A549 (cell line): Measurements from ENCODE around the gene PTPN6. TPM values are rescaled to one million over a fixed set of nuclear protein-coding genes. Genes with fewer than 3 reads are reported as not detected.

Source experiments
- ATAC-seq, 2 experiments: fragments of 200-7000 bp in 1 of 2; fragments of >200 bp in 1 of 2; cut with Nextera tagmentation in 1 of 2; cut with Tn5 transposase in 1 of 2; 3 replicates each; pipeline versions ENCODE4 v1.8.0 to v1.9.1; 2018 to 2020; ENCODE audit warnings: mild to moderate bottlenecking in 1 of 2, moderate library complexity in 1 of 2
- CTCF ChIA-PET: fragments of 300-600 bp; sonication (Branson Sonifier 250); formaldehyde crosslinking; extraction: SDS; loops from one replicate; lab custom pipeline; 2021; ENCODE audit warnings: antibody characterized with exemption, inconsistent platforms; lab: Yijun Ruan, JAX
- POLR2A ChIA-PET: fragments of 350-600 bp; formaldehyde crosslinking; extraction: SDS; loops from one replicate; lab custom pipeline; 2021; ENCODE audit warnings: antibody characterized with exemption, inconsistent platforms; lab: Yijun Ruan, JAX
- DNase-seq, 2 experiments: peaks; one replicate each; pipeline versions ENCODE4 v3.0.0 to v3.0.0-alpha.2; 2011 to 2016; ENCODE audit warnings: low read depth in 1 of 2, low spot score in 1 of 2
- FAIRE-seq: peaks from 2 replicates; lab custom pipeline; 2011; peaks lifted over from hg19 to GRCh38; lab: Jason Lieb, UNC
- H3K27ac ChIP-seq, 2 experiments: fragments of >200 bp; sonication (Bioruptor Twin); formaldehyde crosslinking; 3 replicates each; pipeline ENCODE4 v1.5.1; 2016 to 2017
- H3K4me1 ChIP-seq: fragments of >200 bp; sonication (Bioruptor Twin); formaldehyde crosslinking; 3 replicates; pipeline ENCODE4 v1.6.1; 2016
- H3K4me2 ChIP-seq: fragments of >200 bp; sonication (Bioruptor Twin); formaldehyde crosslinking; 3 replicates; pipeline ENCODE4 v1.6.1; 2016
- H3K4me3 ChIP-seq: fragments of >200 bp; sonication (Bioruptor Twin); formaldehyde crosslinking; 3 replicates; pipeline ENCODE4 v1.5.1; 2016
- H3K9me3 ChIP-seq: fragments of >200 bp; sonication (Bioruptor Twin); formaldehyde crosslinking; 3 replicates; pipeline ENCODE4 v1.6.1; 2016
- CBX2 ChIP-seq: fragments of 200-600 bp; sonication (generic); IDR thresholded peaks from 2 replicates; pipeline ENCODE4 v1.6.1; 2016; ENCODE audit warnings: low read depth, mild to moderate bottlenecking, borderline replicate concordance
- CBX8 ChIP-seq: fragments of 200-600 bp; sonication (generic); IDR thresholded peaks from 2 replicates; pipeline ENCODE4 v1.6.1; 2016
- CEBPB ChIP-seq, 2 experiments: fragments of >200 bp in 1 of 2; sonication (Bioruptor Twin) in 1 of 2; formaldehyde crosslinking in 1 of 2; IDR thresholded peaks; 2 replicates each; pipeline ENCODE4 v1.6.1; 2012 to 2016
- EHMT2 ChIP-seq: fragments of 200-600 bp; sonication (generic); IDR thresholded peaks from 2 replicates; pipeline ENCODE4 v1.6.1; 2016; ENCODE audit warnings: antibody characterized with exemption, low read depth, mild to moderate bottlenecking, moderate library complexity
- ESRRA ChIP-seq: fragments of 150-350 bp; IDR thresholded peaks from 2 replicates; pipeline ENCODE4 v1.6.1; 2014; ENCODE audit warnings: mild to moderate bottlenecking, low read length, borderline replicate concordance
- FOSB ChIP-seq: fragments of 250-450 bp; sonication (Bioruptor Pico); IDR thresholded peaks from 2 replicates; pipeline ENCODE4 v1.5.0; 2020; ENCODE audit warnings: mild to moderate bottlenecking, moderate library complexity
- FOXS1 ChIP-seq: fragments of 250-450 bp; sonication (Bioruptor Pico); IDR thresholded peaks from 2 replicates; pipeline ENCODE4 v1.5.0; 2020; ENCODE audit warnings: mild to moderate bottlenecking, moderate library complexity
- HDAC2 ChIP-seq: fragments of 200-600 bp; sonication (generic); IDR thresholded peaks from 2 replicates; pipeline ENCODE4 v1.6.1; 2016
- HMGXB4 ChIP-seq: fragments of 250-450 bp; sonication (Bioruptor Pico); IDR thresholded peaks from 2 replicates; pipeline ENCODE4 v1.5.0; 2021; ENCODE audit warnings: mild to moderate bottlenecking, moderate library complexity, borderline replicate concordance
- HOXB5 ChIP-seq: fragments of 250-450 bp; sonication (Bioruptor Pico); IDR thresholded peaks from 2 replicates; pipeline ENCODE4 v1.5.0; 2020; ENCODE audit warnings: mild to moderate bottlenecking, moderate library complexity
- JUN ChIP-seq, 2 experiments: fragments of >200 bp; sonication (Bioruptor Twin); formaldehyde crosslinking; IDR thresholded peaks; 2 replicates in 1 of 2; 3 replicates in 1 of 2; pipeline ENCODE4 v1.6.1; 2016 to 2017
- MAX ChIP-seq: IDR thresholded peaks from 2 replicates; pipeline ENCODE4 v1.6.1; 2012
- MAZ ChIP-seq: fragments of 150-350 bp; IDR thresholded peaks from 2 replicates; pipeline ENCODE4 v1.6.1; 2014; ENCODE audit warnings: antibody characterized with exemption, low read depth, low read length, borderline replicate concordance
- NR3C1 ChIP-seq: fragments of >200 bp; sonication (Bioruptor Twin); formaldehyde crosslinking; IDR thresholded peaks from 3 replicates; pipeline ENCODE4 v1.6.1; 2017
- POLR2AphosphoS2 ChIP-seq: conservative IDR thresholded peaks from 2 replicates; pipeline ENCODE4 v1.6.1; 2012; ENCODE audit warnings: low read length, improper control_type of control experiment, inconsistent platforms
- RARB ChIP-seq: fragments of 250-450 bp; sonication (Bioruptor Pico); IDR thresholded peaks from 2 replicates; pipeline ENCODE4 v1.8.0; 2021; ENCODE audit warnings: mild to moderate bottlenecking, moderate library complexity
- REST ChIP-seq: fragments of 200-600 bp; sonication (generic); IDR thresholded peaks from 2 replicates; pipeline ENCODE4 v1.6.1; 2016; ENCODE audit warnings: antibody characterized with exemption, mild to moderate bottlenecking, moderate library complexity
- SMC3 ChIP-seq: fragments of >200 bp; sonication (Bioruptor Twin); formaldehyde crosslinking; IDR thresholded peaks from 3 replicates; pipeline ENCODE4 v1.6.1; 2018; ENCODE audit warnings: inconsistent platforms
- SREBF2 ChIP-seq: fragments of 450-650 bp; IDR thresholded peaks from 2 replicates; pipeline ENCODE4 v1.6.1; 2014; ENCODE audit warnings: mild to moderate bottlenecking, moderate library complexity
- TP53 ChIP-seq: fragments of 250-450 bp; sonication (Bioruptor Pico); IDR thresholded peaks from 2 replicates; pipeline ENCODE4 v1.5.0; 2021; ENCODE audit warnings: mild to moderate bottlenecking, moderate library complexity
- USF2 ChIP-seq: fragments of 450-650 bp; IDR thresholded peaks from 2 replicates; pipeline ENCODE4 v1.6.1; 2014; ENCODE audit warnings: antibody characterized with exemption
- ZFP36 ChIP-seq: fragments of 450-650 bp; IDR thresholded peaks from 2 replicates; pipeline ENCODE4 v1.6.1; 2014; ENCODE audit warnings: borderline replicate concordance; ENCODE audit not compliant: partially characterized antibody
- WGBS: methylation state at CpG from one replicate; pipeline ENCODE4 v1.1.6; 2017; ENCODE audit errors: missing lambda C conversion rate; 5-methylcytosine and 5-hydroxymethylcytosine counted together
- polyA plus RNA-seq, 4 experiments: library from polyadenylated mRNA; depleted of rRNA in 3 of 4; stranded (reverse); fragments of >200 nt; fragmentation: RNase III in 1 of 4; extraction: RNeasy Plus Mini Kit Qiagen cat#74134 plus additional on column Dnase treatment in 1 of 4; gene quantifications; 2 replicates in 3 of 4; 3 replicates in 1 of 4; pipeline ENCODE4 v1.2.3, GENCODE V29; 2011 to 2017
- TF ChIP-seq, protein P1 (sequence below): fragments of >200 bp; sonication (Bioruptor Twin); formaldehyde crosslinking; IDR thresholded peaks from 3 replicates; pipeline ENCODE4 v1.6.1; 2016
- TF ChIP-seq, protein P2 (sequence below): IDR thresholded peaks from 2 replicates; pipeline ENCODE4 v1.6.1; 2012

The PTPN6 gene
- polyA plus RNA-seq, 2 of the 4 experiments (the other 2 are of a cell fraction): 15.1 to 18.9 TPM

- no peak overlapping the region for H3K4me2 ChIP-seq
- ChIA-PET POLR2A (no interaction called here), CTCF (interaction anchor here (0.6 to 22.6 kb wide), 8 partner anchors 13 to 163 kb away, joined by 3 to 370 read pairs (median 4); partner anchors contain the start of genes ATN1, C1RL, EMG1 and PHB2)
- DNase-seq (no peak), FAIRE-seq (no peak), ATAC-seq (no peak)
- H3K4me3 ChIP-seq: no peak overlapping the region
- no peak for TF ChIP-seq MAZ
- TF ChIP-seq HDAC2: no peak
- WGBS: 90% methylated on average over 15 of the region's 15 CpGs
- peaks cover 24% of the 10 kb centered on the region for H3K4me1 ChIP-seq
- no peak overlapping the region for H3K27ac ChIP-seq
- no peaks in the 10 kb centered on the region for H3K9me3 ChIP-seq
Measured at GRCh38 chr12:6948873-6949594, 2.1 kb upstream of the PTPN6 start.

GRCh38 chr12:6950401-6950801, 755 bp upstream of the PTPN6 start:
- ATAC-seq: no peak
- ChIA-PET CTCF (interaction anchor here (1.0 to 22.6 kb wide), 6 partner anchors 10 to 159 kb away, joined by 3 to 370 read pairs (median 11); partner anchors contain the start of genes ATN1 and C1RL), POLR2A (no interaction called here)
- Histone ChIP-seq H3K4me1 (peaks cover 17% of the 10 kb centered on the region), H3K4me3 (no peak overlapping the region), H3K9me3 (no peaks in the 10 kb centered on the region), H3K27ac (no peak overlapping the region), H3K4me2 (no peak overlapping the region)
- DNase-seq: no peak
- FAIRE-seq: no peak
- TF ChIP-seq CEBPB (IDR thresholded peaks at IDR 0.05) (no peak), HOXB5 (CRISPR knock-in tag) (no peak), FOXS1 (no peak), CBX8 (no peak), ESRRA (no peak), FOSB (CRISPR knock-in tag) (no peak), USF2 (no peak), RARB (CRISPR knock-in tag) (no peak), ZFP36 (no peak), HMGXB4 (CRISPR knock-in tag) (no peak), POLR2AphosphoS2 (no peak), SREBF2 (no peak), TP53 (CRISPR knock-in tag) (no peak), EHMT2 (no peak), NR3C1 (no peak)
- WGBS: 80% methylated on average over 1 of the region's 1 CpG

DNA sequence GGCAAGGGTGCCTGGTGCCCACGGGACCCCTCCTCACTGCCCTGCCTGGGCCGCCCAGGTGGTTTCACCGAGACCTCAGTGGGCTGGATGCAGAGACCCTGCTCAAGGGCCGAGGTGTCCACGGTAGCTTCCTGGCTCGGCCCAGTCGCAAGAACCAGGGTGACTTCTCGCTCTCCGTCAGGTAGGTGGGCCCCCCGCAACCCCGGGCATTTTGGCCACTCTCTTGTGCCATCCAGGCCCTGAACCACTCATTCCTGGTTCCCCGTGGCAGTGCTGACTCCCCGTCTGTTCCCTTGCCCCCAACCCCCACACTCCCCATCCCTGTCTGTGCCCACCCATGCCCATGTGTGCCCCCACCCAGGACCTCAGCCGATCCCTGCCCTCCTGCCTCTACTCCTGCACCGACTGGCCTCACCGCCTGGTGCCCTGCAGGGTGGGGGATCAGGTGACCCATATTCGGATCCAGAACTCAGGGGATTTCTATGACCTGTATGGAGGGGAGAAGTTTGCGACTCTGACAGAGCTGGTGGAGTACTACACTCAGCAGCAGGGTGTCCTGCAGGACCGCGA, 480 bp downstream of the PTPN6 start:
- no peak overlapping the region for H3K27ac ChIP-seq
- no peak for FAIRE-seq
- H3K4me3 ChIP-seq: no peak overlapping the region
- POLR2A ChIA-PET: no interaction called here
- 84% methylated on average over 16 of the region's 20 CpGs for WGBS
- ATAC-seq: no peak
- H3K4me2 ChIP-seq: no peak overlapping the region
- DNase-seq: no peak
- H3K9me3 ChIP-seq: no peaks in the 10 kb centered on the region
- peaks cover 10% of the 10 kb centered on the region; the same call in 2 of the 3 replicates for H3K4me1 ChIP-seq
- CTCF ChIA-PET: interaction anchor here (1.0 to 22.6 kb wide), 7 partner anchors 10 to 109 kb away, joined by 3 to 370 read pairs (median 5); partner anchors contain the start of genes ATN1 and SPSB2
- TF ChIP-seq SMC3 (no peak), JUN (IDR thresholded peaks at IDR 0.05) (no peak), MAX (no peak), CBX2 (no peak), REST (no peak), TP53 (CRISPR knock-in tag) (no peak)
- TF ChIP-seq, protein P1, sequence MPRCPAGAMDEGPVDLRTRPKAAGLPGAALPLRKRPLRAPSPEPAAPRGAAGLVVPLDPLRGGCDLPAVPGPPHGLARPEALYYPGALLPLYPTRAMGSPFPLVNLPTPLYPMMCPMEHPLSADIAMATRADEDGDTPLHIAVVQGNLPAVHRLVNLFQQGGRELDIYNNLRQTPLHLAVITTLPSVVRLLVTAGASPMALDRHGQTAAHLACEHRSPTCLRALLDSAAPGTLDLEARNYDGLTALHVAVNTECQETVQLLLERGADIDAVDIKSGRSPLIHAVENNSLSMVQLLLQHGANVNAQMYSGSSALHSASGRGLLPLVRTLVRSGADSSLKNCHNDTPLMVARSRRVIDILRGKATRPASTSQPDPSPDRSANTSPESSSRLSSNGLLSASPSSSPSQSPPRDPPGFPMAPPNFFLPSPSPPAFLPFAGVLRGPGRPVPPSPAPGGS: no peak
- TF ChIP-seq, protein P2, sequence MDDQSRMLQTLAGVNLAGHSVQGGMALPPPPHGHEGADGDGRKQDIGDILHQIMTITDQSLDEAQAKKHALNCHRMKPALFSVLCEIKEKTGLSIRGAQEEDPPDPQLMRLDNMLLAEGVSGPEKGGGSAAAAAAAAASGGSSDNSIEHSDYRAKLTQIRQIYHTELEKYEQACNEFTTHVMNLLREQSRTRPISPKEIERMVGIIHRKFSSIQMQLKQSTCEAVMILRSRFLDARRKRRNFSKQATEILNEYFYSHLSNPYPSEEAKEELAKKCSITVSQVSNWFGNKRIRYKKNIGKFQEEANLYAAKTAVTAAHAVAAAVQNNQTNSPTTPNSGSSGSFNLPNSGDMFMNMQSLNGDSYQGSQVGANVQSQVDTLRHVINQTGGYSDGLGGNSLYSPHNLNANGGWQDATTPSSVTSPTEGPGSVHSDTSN: no peak
